HG03565 (cell line): ENCODE data around the gene VSTM2B.
"Not testable (repeated sequence)": the region's sequence is repeated elsewhere in the genome, so short reads cannot be mapped to it uniquely, and the experiment has no call there.

Experiments
- ATAC-seq: cut with Tn5 transposase; IDR thresholded peaks from one replicate; pipeline ENCODE4 v1.9.1; 2021; ENCODE audit warnings: mild to moderate bottlenecking, moderate library complexity; ENCODE audit not compliant: unreplicated experiment

Gene VSTM2B

GRCh38 chr19:29544656-29545360 is 19.0 kb downstream of the VSTM2B start:
- no peak for ATAC-seq

GRCh38 chr19:29545447-29545846 is 19.7 kb downstream of the VSTM2B start:
- ATAC-seq = not testable (repeated sequence)

GRCh38 chr19:29545866-29546582 is 20.2 kb downstream of the VSTM2B start:
- no peak for ATAC-seq

GRCh38 chr19:29546583-29547190 is 20.9 kb downstream of the VSTM2B start:
- ATAC-seq = no peak

GRCh38 chr19:29547361-29547960 is 21.7 kb downstream of the VSTM2B start:
- no peak for ATAC-seq

GRCh38 chr19:29547981-29548380 is 22.2 kb downstream of the VSTM2B start:
- ATAC-seq = no peak

GRCh38 chr19:29548483-29549085 is 22.8 kb downstream of the VSTM2B start:
- no peak for ATAC-seq

- ATAC-seq = no peak
Observed at GRCh38 chr19:29549105-29550070, 23.6 kb downstream of the VSTM2B start.

GRCh38 chr19:29550896-29551295 is 25.1 kb downstream of the VSTM2B start:
- no peak for ATAC-seq

GRCh38 chr19:29551774-29552173 is 26.0 kb downstream of the VSTM2B start:
- no peak for ATAC-seq

GRCh38 chr19:29552454-29553280 is 26.9 kb downstream of the VSTM2B start:
- no peak for ATAC-seq

GRCh38 chr19:29554149-29554548 is 28.4 kb downstream of the VSTM2B start:
- no peak for ATAC-seq

- ATAC-seq = not testable (repeated sequence)
Observed at GRCh38 chr19:29559110-29559509, 33.3 kb downstream of the VSTM2B start.

GRCh38 chr19:29559743-29560142 is 33.9 kb downstream of the VSTM2B start:
- no peak for ATAC-seq

- no peak for ATAC-seq
Observed at GRCh38 chr19:29560313-29561075, 34.7 kb downstream of the VSTM2B start.

GRCh38 chr19:29561601-29562000 is 35.8 kb downstream of the VSTM2B start:
- no peak for ATAC-seq

GRCh38 chr19:29562299-29563297 is 36.8 kb downstream of the VSTM2B start:
- ATAC-seq = no peak
